ENCODE measurements around the gene PTPRC. TPM values are rescaled to one million over a fixed set of nuclear protein-coding genes. Genes with fewer than 3 reads are reported as not detected.

PTPRC gene
- total RNA-seq, 1 experiment from 2014 or later = 1.4 TPM

DNA sequence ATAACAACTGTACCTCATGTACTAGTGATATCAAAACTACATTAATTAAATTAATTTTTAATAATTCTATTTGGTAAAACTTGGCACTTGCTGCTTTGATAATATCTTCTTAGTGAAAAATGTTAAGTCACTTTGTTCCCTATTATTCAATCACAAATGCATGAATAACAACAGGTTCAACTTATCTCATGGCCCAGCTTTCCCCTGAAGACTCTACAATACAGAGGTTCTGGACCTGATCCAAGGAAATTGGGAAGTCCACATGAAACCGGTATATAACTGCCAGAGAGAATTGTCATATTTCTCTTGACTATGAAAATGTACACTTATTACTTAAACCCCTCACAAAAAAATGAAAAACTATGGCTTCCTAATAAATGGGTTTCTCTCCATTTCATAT lies 33.9 kb upstream of the PTPRC start:
- ATAC-seq = no peak
- TF ChIP-seq SIN3A (IDR thresholded peaks at IDR 0.05; ENCODE audit: borderline replicate concordance, insufficient read depth, low read depth, low read length) (no peak), CTCF (IDR thresholded peaks at IDR 0.05) (no peak), POLR2AphosphoS5 (IDR thresholded peaks at IDR 0.05; ENCODE audit: low read depth, low read length) (no peak), TCF7L2 (IDR thresholded peaks at IDR 0.05; ENCODE audit: low read depth, low read length) (no peak), REST (IDR thresholded peaks at IDR 0.05; ENCODE audit: insufficient read depth in 1 of 2, low read depth in 2 of 2, low read length in 1 of 2) (no peak)
- Histone ChIP-seq H3K9me3 (ENCODE audit: control insufficient read depth, insufficient read depth, low read depth, low read length) (no peaks in the 10 kb centered on the region), H3K27me3 (ENCODE audit: control insufficient read depth, insufficient read depth, low read length) (no peaks in the 10 kb centered on the region), H3K36me3 (ENCODE audit: control insufficient read depth, insufficient read depth, low read length) (no peaks in the 10 kb centered on the region), H3K27ac (ENCODE audit: low read length) (no peak overlapping the region), H3K4me1 (ENCODE audit: control insufficient read depth, insufficient read depth, low read length) (no peaks in the 10 kb centered on the region), H3K4me3 (ENCODE audit: low read depth in 2 of 2, low read length in 2 of 2) (no peak overlapping the region)
- POLR2A ChIA-PET = no interaction called here
- CTCF ChIA-PET = no interaction called here
- intact Hi-C loops (cut with micrococcal nuclease; ENCODE audit: unreplicated experiment) = no loop called here
- DNase-seq (ENCODE audit: low read depth, low spot score) = no peak
- in situ Hi-C loops (cut with HindIII; ENCODE audit: low pct_unique_long_range_greater_than_20kb, low sequenced_read_pairs) = no loop called here
- BruUV-seq (replicated peaks) = no TSS peak

- no peaks in the 10 kb centered on the region for H3K9me3 ChIP-seq (ENCODE audit: control insufficient read depth, insufficient read depth, low read depth, low read length)
- TF ChIP-seq SIN3A (IDR thresholded peaks at IDR 0.05; ENCODE audit: borderline replicate concordance, insufficient read depth, low read depth, low read length) = no peak
- no peak for TF ChIP-seq REST (IDR thresholded peaks at IDR 0.05; ENCODE audit: insufficient read depth in 1 of 2, low read depth in 2 of 2, low read length in 1 of 2)
- TF ChIP-seq POLR2AphosphoS5 (IDR thresholded peaks at IDR 0.05; ENCODE audit: low read depth, low read length) = no peak
- no peak for TF ChIP-seq CTCF (IDR thresholded peaks at IDR 0.05)
- TF ChIP-seq TCF7L2 (IDR thresholded peaks at IDR 0.05; ENCODE audit: low read depth, low read length) = no peak
- no peak for DNase-seq (ENCODE audit: low read depth, low spot score)
- CTCF ChIA-PET = interaction anchor here (0.6 kb wide), 2 partner anchors 38 to 41 kb away, joined by 3 to 4 read pairs; no protein-coding TSS in a partner anchor
- H3K4me1 ChIP-seq (ENCODE audit: control insufficient read depth, insufficient read depth, low read length) = no peaks in the 10 kb centered on the region
- no peak overlapping the region for H3K27ac ChIP-seq (ENCODE audit: low read length)
- no peaks in the 10 kb centered on the region for H3K36me3 ChIP-seq (ENCODE audit: control insufficient read depth, insufficient read depth, low read length)
- BruUV-seq (replicated peaks) = no TSS peak
- intact Hi-C loops (cut with micrococcal nuclease; ENCODE audit: unreplicated experiment) (no loop called here), in situ Hi-C loops (cut with HindIII; ENCODE audit: low pct_unique_long_range_greater_than_20kb, low sequenced_read_pairs) (no loop called here)
- POLR2A ChIA-PET = no interaction called here
- H3K27me3 ChIP-seq (ENCODE audit: control insufficient read depth, insufficient read depth, low read length) = no peaks in the 10 kb centered on the region
- H3K4me3 ChIP-seq (ENCODE audit: low read depth in 2 of 2, low read length in 2 of 2) = no peak overlapping the region
- no peak for ATAC-seq
Observed at GRCh38 chr1:198605406-198605805, 33.4 kb upstream of the PTPRC start.
